Liver (tissue), 9 donors: ENCODE results near the gene HNRNPM. TPM values are rescaled to one million over a fixed set of nuclear protein-coding genes. Genes with fewer than 3 reads are reported as not detected.

ENCODE experiments used
- DNase-seq: peaks from one replicate; pipeline ENCODE4 v3.0.0-alpha.2; 2017; ENCODE audit warnings: low spot score
- H3K27ac ChIP-seq, 2 donors: one replicate each; pipeline ENCODE4 v1.7.0; 2013; ENCODE audit warnings: inconsistent platforms in 2 of 2, low read length in 2 of 2, control low read depth in 1 of 2, low read depth in 1 of 2, mild to moderate bottlenecking in 1 of 2
- H3K27me3 ChIP-seq, 4 donors: one replicate each; pipeline versions ENCODE4 v1.6.1 to v1.7.0; 2013; ENCODE audit warnings: low read length in 3 of 4, inconsistent platforms in 1 of 4, mild to moderate bottlenecking in 1 of 4, moderate library complexity in 1 of 4; ENCODE audit not compliant: control insufficient read depth in 4 of 4, insufficient read depth in 4 of 4
- H3K36me3 ChIP-seq, 4 donors: one replicate each; pipeline versions ENCODE4 v1.6.1 to v1.7.0; 2013; ENCODE audit warnings: low read length in 3 of 4, mild to moderate bottlenecking in 3 of 4, low read depth in 1 of 4, moderate library complexity in 1 of 4; ENCODE audit not compliant: control insufficient read depth in 4 of 4, insufficient read depth in 3 of 4
- H3K4me1 ChIP-seq, 4 donors: one replicate each; pipeline versions ENCODE4 v1.6.1 to v1.7.0; 2013; ENCODE audit warnings: low read length in 3 of 4, mild to moderate bottlenecking in 3 of 4, moderate library complexity in 1 of 4; ENCODE audit not compliant: control insufficient read depth in 4 of 4, insufficient read depth in 4 of 4
- H3K4me3 ChIP-seq, 3 donors: one replicate each; pipeline versions ENCODE4 v1.6.1 to v1.7.0; 2013; ENCODE audit warnings: low read length in 3 of 3, control low read depth in 1 of 3, low read depth in 1 of 3, mild to moderate bottlenecking in 1 of 3
- H3K9ac ChIP-seq, 2 donors: one replicate each; pipeline ENCODE4 v1.7.0; 2013; ENCODE audit warnings: low read length in 2 of 2, mild to moderate bottlenecking in 2 of 2, moderate library complexity in 2 of 2, control low read depth in 1 of 2, low read depth in 1 of 2
- H3K9me3 ChIP-seq, 4 donors: one replicate each; pipeline versions ENCODE4 v1.6.1 to v1.7.0; 2013; ENCODE audit warnings: low read length in 3 of 4; ENCODE audit not compliant: control insufficient read depth in 4 of 4
- EGR1 ChIP-seq, 2 donors: IDR thresholded peaks; 2 replicates each; pipeline ENCODE4 v1.6.1; 2016 to 2018; ENCODE audit warnings: antibody characterized with exemption in 2 of 2, low read depth in 2 of 2
- FOXA1 ChIP-seq: IDR thresholded peaks from 2 replicates; pipeline ENCODE4 v1.6.1; 2016; ENCODE audit warnings: antibody characterized with exemption
- FOXA2 ChIP-seq: IDR thresholded peaks from 2 replicates; pipeline ENCODE4 v1.6.1; 2016; ENCODE audit warnings: antibody characterized with exemption
- GABPA ChIP-seq, 2 donors: IDR thresholded peaks in 1 of 2; conservative IDR thresholded peaks in 1 of 2; 2 replicates each; pipeline ENCODE4 v1.6.1; 2016; ENCODE audit warnings: antibody characterized with exemption in 2 of 2, mild to moderate bottlenecking in 1 of 2, moderate library complexity in 1 of 2
- HNF4A ChIP-seq, 2 donors: conservative IDR thresholded peaks; 2 replicates each; pipeline ENCODE4 v1.6.1; 2016; ENCODE audit warnings: antibody characterized with exemption in 2 of 2, mild to moderate bottlenecking in 2 of 2
- HNF4G ChIP-seq: IDR thresholded peaks from 2 replicates; pipeline ENCODE4 v1.6.1; 2016; ENCODE audit warnings: antibody characterized with exemption
- JUND ChIP-seq, 2 donors: IDR thresholded peaks; 2 replicates each; pipeline ENCODE4 v1.6.1; 2016; ENCODE audit warnings: antibody characterized with exemption in 2 of 2
- NR2F2 ChIP-seq: IDR thresholded peaks from 2 replicates; pipeline ENCODE4 v1.6.1; 2016; ENCODE audit warnings: antibody characterized with exemption
- RAD21 ChIP-seq, 2 donors: IDR thresholded peaks; 2 replicates each; pipeline ENCODE4 v1.6.1; 2016; ENCODE audit warnings: antibody characterized with exemption in 2 of 2, mild to moderate bottlenecking in 2 of 2
- RXRA ChIP-seq, 2 donors: IDR thresholded peaks; 2 replicates each; pipeline ENCODE4 v1.6.1; 2017 to 2018; ENCODE audit warnings: antibody characterized with exemption in 2 of 2, mild to moderate bottlenecking in 1 of 2
- SP1 ChIP-seq: IDR thresholded peaks from 2 replicates; pipeline ENCODE4 v1.6.1; 2018; ENCODE audit warnings: antibody characterized with exemption, mild to moderate bottlenecking
- TAF1 ChIP-seq: conservative IDR thresholded peaks from 2 replicates; pipeline ENCODE4 v1.6.1; 2016; ENCODE audit warnings: antibody characterized with exemption, mild to moderate bottlenecking
- YY1 ChIP-seq: IDR thresholded peaks from 2 replicates; pipeline ENCODE4 v1.6.1; 2016; ENCODE audit warnings: antibody characterized with exemption, mild to moderate bottlenecking
- WGBS: extraction: QIAGEN DNeasy Blood & Tissue Kit; methylation state at CpG from one replicate; pipeline ENCODE4 v1.1.7; 2013; 5-methylcytosine and 5-hydroxymethylcytosine counted together
- polyA plus RNA-seq, 2 donors: library from polyadenylated mRNA; stranded (reverse) in 1 of 2; unstranded in 1 of 2; fragments of 200-250 nt in 1 of 2; fragments of >200 nt in 1 of 2; fragmentation: Nextera tagmentation in 1 of 2; extraction: Ambion mirVana in 1 of 2; gene quantifications; one replicate each; pipeline versions ENCODE4 v1.2.1 to v1.2.3, GENCODE V29; 2013 to 2015
- total RNA-seq, 2 donors: library from RNA; depleted of rRNA; stranded (reverse); fragments of >200 nt; gene quantifications; one replicate each; pipeline ENCODE4 v1.2.3, GENCODE V29; 2014
- TF ChIP-seq, protein P1 (sequence below): fragments of 150-350 bp; IDR thresholded peaks from 2 replicates; pipeline ENCODE4 v1.5.1; 2017; ENCODE audit warnings: improper control_type of control experiment, low read depth, low read length; ENCODE audit not compliant: missing input control
- TF ChIP-seq, protein P2 (sequence below): IDR thresholded peaks from 2 replicates; pipeline ENCODE4 v1.6.1; 2016; ENCODE audit warnings: antibody characterized with exemption
- TF ChIP-seq, protein P3 (sequence below): IDR thresholded peaks from 2 replicates; pipeline ENCODE4 v1.6.1; 2016; ENCODE audit warnings: antibody characterized with exemption
- TF ChIP-seq, protein P4 (sequence below): IDR thresholded peaks from 2 replicates; pipeline ENCODE4 v1.6.1; 2016; ENCODE audit warnings: antibody characterized with exemption
- TF ChIP-seq, protein P5 (sequence below): IDR thresholded peaks from 2 replicates; pipeline ENCODE4 v1.6.1; 2016; ENCODE audit warnings: antibody characterized with exemption, mild to moderate bottlenecking
- donor health status: healthy.
- donor health status: healthy.
- donor health status: healthy.
- donor health status: healthy.
- donor health status: healthy.

HNRNPM gene
- total and polyA plus RNA-seq, 4 donors: 39.4 to 86.9 (median 70.7) TPM

DNA sequence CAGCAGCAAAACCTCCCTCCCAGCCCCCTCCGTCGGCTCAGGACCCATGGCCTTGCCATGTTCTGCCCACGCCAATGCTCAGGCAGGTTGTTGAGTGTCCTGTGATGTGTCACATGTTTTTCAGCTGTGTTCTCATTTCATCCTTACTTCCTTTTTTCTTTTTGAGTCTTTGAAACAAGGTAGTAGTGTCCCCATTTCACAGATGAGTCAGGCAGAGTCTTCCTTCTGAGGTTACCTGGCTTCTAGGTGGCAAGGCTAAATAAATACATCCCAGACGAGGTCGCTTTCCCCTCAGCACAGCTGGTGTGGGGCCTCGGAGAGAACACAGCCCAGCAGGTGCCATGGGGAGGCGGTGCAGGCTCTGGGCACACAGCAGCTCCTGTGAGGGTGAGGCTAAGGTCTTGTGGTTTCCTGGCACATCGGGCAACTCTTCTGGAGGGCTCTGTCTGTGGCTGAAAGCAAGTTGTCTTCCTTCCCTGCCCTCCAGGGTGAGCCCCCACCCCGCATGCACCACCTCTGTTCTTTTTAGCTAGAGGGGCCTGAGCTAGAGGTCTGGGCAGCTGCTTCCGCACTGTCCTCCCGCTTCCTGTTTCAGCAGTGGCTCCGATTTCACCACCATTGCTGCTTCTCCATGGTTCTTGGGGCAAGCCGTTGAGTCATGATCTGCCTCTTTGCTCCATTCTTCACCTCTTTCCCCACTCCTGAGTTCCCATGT lies 42.5 kb downstream of the HNRNPM start:
- 79% methylated on average over 13 of the region's 13 CpGs for WGBS
- H3K4me1 ChIP-seq: no peaks in the 10 kb centered on the region
- no peak overlapping the region for H3K4me3 ChIP-seq
- DNase-seq: no peak
- H3K36me3 ChIP-seq: peaks cover 15 to 68% (median 47%) of the 10 kb centered on the region in 4 donors
- H3K27me3 ChIP-seq: no peaks in the 10 kb centered on the region
- no peak overlapping the region for H3K9ac ChIP-seq
- no peaks in the 10 kb centered on the region for H3K9me3 ChIP-seq
- TF ChIP-seq, protein P1, sequence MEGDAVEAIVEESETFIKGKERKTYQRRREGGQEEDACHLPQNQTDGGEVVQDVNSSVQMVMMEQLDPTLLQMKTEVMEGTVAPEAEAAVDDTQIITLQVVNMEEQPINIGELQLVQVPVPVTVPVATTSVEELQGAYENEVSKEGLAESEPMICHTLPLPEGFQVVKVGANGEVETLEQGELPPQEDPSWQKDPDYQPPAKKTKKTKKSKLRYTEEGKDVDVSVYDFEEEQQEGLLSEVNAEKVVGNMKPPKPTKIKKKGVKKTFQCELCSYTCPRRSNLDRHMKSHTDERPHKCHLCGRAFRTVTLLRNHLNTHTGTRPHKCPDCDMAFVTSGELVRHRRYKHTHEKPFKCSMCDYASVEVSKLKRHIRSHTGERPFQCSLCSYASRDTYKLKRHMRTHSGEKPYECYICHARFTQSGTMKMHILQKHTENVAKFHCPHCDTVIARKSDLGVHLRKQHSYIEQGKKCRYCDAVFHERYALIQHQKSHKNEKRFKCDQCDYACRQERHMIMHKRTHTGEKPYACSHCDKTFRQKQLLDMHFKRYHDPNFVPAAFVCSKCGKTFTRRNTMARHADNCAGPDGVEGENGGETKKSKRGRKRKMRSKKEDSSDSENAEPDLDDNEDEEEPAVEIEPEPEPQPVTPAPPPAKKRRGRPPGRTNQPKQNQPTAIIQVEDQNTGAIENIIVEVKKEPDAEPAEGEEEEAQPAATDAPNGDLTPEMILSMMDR: no peak
- TF ChIP-seq FOXA2: no peak
- no peak for TF ChIP-seq RAD21 (IDR thresholded peaks at IDR 0.05)
- no peak for TF ChIP-seq NR2F2
- TF ChIP-seq, protein P2, sequence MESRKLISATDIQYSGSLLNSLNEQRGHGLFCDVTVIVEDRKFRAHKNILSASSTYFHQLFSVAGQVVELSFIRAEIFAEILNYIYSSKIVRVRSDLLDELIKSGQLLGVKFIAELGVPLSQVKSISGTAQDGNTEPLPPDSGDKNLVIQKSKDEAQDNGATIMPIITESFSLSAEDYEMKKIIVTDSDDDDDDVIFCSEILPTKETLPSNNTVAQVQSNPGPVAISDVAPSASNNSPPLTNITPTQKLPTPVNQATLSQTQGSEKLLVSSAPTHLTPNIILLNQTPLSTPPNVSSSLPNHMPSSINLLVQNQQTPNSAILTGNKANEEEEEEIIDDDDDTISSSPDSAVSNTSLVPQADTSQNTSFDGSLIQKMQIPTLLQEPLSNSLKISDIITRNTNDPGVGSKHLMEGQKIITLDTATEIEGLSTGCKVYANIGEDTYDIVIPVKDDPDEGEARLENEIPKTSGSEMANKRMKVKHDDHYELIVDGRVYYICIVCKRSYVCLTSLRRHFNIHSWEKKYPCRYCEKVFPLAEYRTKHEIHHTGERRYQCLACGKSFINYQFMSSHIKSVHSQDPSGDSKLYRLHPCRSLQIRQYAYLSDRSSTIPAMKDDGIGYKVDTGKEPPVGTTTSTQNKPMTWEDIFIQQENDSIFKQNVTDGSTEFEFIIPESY: no peak
- TF ChIP-seq, protein P3, sequence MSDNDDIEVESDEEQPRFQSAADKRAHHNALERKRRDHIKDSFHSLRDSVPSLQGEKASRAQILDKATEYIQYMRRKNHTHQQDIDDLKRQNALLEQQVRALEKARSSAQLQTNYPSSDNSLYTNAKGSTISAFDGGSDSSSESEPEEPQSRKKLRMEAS: no peak
- peak overlapping the region; percentile 1 to 78 for H3K27ac ChIP-seq

DNA sequence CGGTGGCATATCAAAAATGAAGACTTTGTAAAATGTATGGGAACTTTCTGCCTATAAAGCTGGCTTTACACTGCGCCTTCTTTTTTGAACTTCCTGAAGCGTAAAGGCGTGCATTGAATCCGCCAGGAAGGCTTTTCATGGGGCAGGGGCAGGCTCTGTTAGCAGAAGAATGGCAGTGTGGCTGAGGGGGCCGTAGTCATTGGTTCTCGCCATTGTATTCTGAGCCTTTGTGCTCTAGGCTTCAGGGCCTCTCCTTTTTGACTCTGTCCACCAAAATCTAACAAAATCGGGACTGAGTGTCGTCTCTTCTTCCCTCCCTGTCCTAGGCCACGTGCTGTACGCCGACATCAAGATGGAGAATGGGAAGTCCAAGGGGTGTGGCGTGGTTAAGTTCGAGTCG lies 43.6 kb downstream of the HNRNPM start:
- H3K9me3 ChIP-seq: no peaks in the 10 kb centered on the region
- H3K4me1 ChIP-seq: no peaks in the 10 kb centered on the region
- H3K9ac ChIP-seq: no peak overlapping the region
- no peak for DNase-seq
- H3K27ac ChIP-seq: peak overlapping the region; percentile 39 to 78
- 83% methylated on average over 15 of the region's 15 CpGs for WGBS
- H3K36me3 ChIP-seq: peaks cover 13 to 58% (median 42%) of the 10 kb centered on the region in 4 donors
- no peak for TF ChIP-seq TAF1
- no peak for TF ChIP-seq JUND (IDR thresholded peaks at IDR 0.05)
- TF ChIP-seq, protein P2: no peak
- TF ChIP-seq, protein P3: no peak
- no peak for TF ChIP-seq NR2F2
- TF ChIP-seq FOXA2: no peak
- TF ChIP-seq, protein P4, sequence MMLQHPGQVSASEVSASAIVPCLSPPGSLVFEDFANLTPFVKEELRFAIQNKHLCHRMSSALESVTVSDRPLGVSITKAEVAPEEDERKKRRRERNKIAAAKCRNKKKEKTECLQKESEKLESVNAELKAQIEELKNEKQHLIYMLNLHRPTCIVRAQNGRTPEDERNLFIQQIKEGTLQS: no peak
- no peak for TF ChIP-seq YY1
- no peak for TF ChIP-seq RXRA (IDR thresholded peaks at IDR 0.05)
- no peak for TF ChIP-seq SP1
- TF ChIP-seq, protein P1: no peak
- TF ChIP-seq, protein P5, sequence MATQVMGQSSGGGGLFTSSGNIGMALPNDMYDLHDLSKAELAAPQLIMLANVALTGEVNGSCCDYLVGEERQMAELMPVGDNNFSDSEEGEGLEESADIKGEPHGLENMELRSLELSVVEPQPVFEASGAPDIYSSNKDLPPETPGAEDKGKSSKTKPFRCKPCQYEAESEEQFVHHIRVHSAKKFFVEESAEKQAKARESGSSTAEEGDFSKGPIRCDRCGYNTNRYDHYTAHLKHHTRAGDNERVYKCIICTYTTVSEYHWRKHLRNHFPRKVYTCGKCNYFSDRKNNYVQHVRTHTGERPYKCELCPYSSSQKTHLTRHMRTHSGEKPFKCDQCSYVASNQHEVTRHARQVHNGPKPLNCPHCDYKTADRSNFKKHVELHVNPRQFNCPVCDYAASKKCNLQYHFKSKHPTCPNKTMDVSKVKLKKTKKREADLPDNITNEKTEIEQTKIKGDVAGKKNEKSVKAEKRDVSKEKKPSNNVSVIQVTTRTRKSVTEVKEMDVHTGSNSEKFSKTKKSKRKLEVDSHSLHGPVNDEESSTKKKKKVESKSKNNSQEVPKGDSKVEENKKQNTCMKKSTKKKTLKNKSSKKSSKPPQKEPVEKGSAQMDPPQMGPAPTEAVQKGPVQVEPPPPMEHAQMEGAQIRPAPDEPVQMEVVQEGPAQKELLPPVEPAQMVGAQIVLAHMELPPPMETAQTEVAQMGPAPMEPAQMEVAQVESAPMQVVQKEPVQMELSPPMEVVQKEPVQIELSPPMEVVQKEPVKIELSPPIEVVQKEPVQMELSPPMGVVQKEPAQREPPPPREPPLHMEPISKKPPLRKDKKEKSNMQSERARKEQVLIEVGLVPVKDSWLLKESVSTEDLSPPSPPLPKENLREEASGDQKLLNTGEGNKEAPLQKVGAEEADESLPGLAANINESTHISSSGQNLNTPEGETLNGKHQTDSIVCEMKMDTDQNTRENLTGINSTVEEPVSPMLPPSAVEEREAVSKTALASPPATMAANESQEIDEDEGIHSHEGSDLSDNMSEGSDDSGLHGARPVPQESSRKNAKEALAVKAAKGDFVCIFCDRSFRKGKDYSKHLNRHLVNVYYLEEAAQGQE: no peak
- TF ChIP-seq HNF4G: no peak
- TF ChIP-seq FOXA1: no peak
- TF ChIP-seq RAD21 (IDR thresholded peaks at IDR 0.05): no peak
- no peak for TF ChIP-seq EGR1 (IDR thresholded peaks at IDR 0.05; ENCODE audit: low read depth in 2 of 2)
- no peak for TF ChIP-seq HNF4A (conservative IDR thresholded peaks at IDR 0.05)
- no peak for TF ChIP-seq GABPA (IDR thresholded peaks at IDR 0.05 in 1 of 2, conservative IDR thresholded peaks at IDR 0.05 in 1 of 2)
- no peak overlapping the region for H3K4me3 ChIP-seq
- H3K27me3 ChIP-seq: no peaks in the 10 kb centered on the region
